Heart right ventricle (tissue), 16 donors: ENCODE measurements around the gene GMPR2. TPM values are rescaled to one million over a fixed set of nuclear protein-coding genes. Genes with fewer than 3 reads are reported as not detected.
"Not testable (repeated sequence)": the region's sequence is repeated elsewhere in the genome, so short reads cannot be mapped to it uniquely, and the experiment has no call there.

Experiments
- ATAC-seq, 8 donors: fragments of 200-7000 bp; cut with Tn5 transposase; one replicate each; pipeline ENCODE4 v1.9.1; 2020; ENCODE audit warnings: mild to moderate bottlenecking in 8 of 8, moderate library complexity in 8 of 8, moderate number of reproducible peaks in 1 of 8
- DNase-seq, 2 donors: peaks; one replicate each; pipeline ENCODE4 v3.0.0-alpha.2; 2020
- H3K27ac ChIP-seq, 10 donors: fragments of 200-600 bp; sonication (generic) in 2 of 10; one replicate each; pipeline versions ENCODE4 v1.5.0 to v1.8.0; 2020 to 2022; ENCODE audit warnings: mild to moderate bottlenecking in 3 of 10
- H3K27me3 ChIP-seq, 7 donors: fragments of 200-600 bp; one replicate each; pipeline ENCODE4 v1.8.0; 2021 to 2022; ENCODE audit warnings: mild to moderate bottlenecking in 2 of 7
- H3K36me3 ChIP-seq, 9 donors: fragments of 200-600 bp; sonication (generic) in 1 of 9; one replicate each; pipeline versions ENCODE4 v1.5.0 to v1.8.0; 2020 to 2022; ENCODE audit warnings: mild to moderate bottlenecking in 2 of 9
- H3K4me1 ChIP-seq, 9 donors: fragments of 200-600 bp; sonication (generic) in 1 of 9; one replicate each; pipeline versions ENCODE4 v1.5.0 to v1.8.0; 2020 to 2022; ENCODE audit warnings: mild to moderate bottlenecking in 4 of 9
- H3K4me3 ChIP-seq, 10 donors: fragments of 200-600 bp; sonication (generic) in 2 of 10; one replicate each; pipeline versions ENCODE4 v1.5.0 to v1.8.0; 2020 to 2022; ENCODE audit warnings: mild to moderate bottlenecking in 7 of 10, moderate library complexity in 2 of 10
- H3K9me3 ChIP-seq, 11 donors: fragments of 200-600 bp in 10 of 11; sonication (generic) in 2 of 11; one replicate each; pipeline versions ENCODE4 v1.5.0 to v1.8.0; 2013 to 2022; ENCODE audit warnings: mild to moderate bottlenecking in 2 of 11, control low read depth in 1 of 11, moderate library complexity in 1 of 11
- WGBS, 2 donors: extraction: QIAGEN DNeasy Blood & Tissue Kit; methylation state at CpG; one replicate each; pipeline ENCODE4 v1.1.7; 2013; ENCODE audit warnings: inconsistent platforms in 1 of 2; 5-methylcytosine and 5-hydroxymethylcytosine counted together
- intact Hi-C, 10 donors: fragments of 100-400 bp; cut with DNase I; formaldehyde crosslinking; loops; one replicate each; pipeline versions ENCODE4 v1.11.1 to v1.14.2; 2022
- polyA plus RNA-seq, 2 donors: library from polyadenylated mRNA; stranded (reverse); fragments of 200-250 nt; gene quantifications; one replicate each; pipeline ENCODE4 v1.2.3, GENCODE V29; 2013
- total RNA-seq, 10 donors: library from RNA; stranded (reverse); fragmentation: NEBNext Ultra II Directional in 3 of 10; extraction: Animal tissue kit (Norgen Biotek cat#: 25700) in 3 of 10; gene quantifications; one replicate each; pipeline versions ENCODE4 v1.2.1 to v1.2.4, GENCODE V29; 2021 to 2023
- TF ChIP-seq, protein P1 (sequence below), 9 donors: fragments of 200-600 bp; sonication (generic) in 2 of 9; IDR thresholded peaks; one replicate each; pipeline versions ENCODE4 v1.5.0 to v1.8.0; 2021 to 2022; ENCODE audit warnings: antibody characterized with exemption in 9 of 9, mild to moderate bottlenecking in 5 of 9, moderate library complexity in 1 of 9
- donor health status: Arrhythmogenic right ventricular cardiomyopathy.
- donor health status: ischemic (EF 13 %, LVEDD 7.1; RV severe dilation, severe dysfunction).
- donor health status: healthy with polysubstance abuse.
- donor health status: DM: no; HTN: yes; CAD: no.
- donor health status: DM: no; HTN: no; CAD: no.
- donor health status: ischemic (EF 25% LVEDD 6.9; RV normal size, moderate dysfunction).
- donor health status: ischemic (EF 25% LVEDD 5.7; RV mildly dilated, moderate dysfunction).
- donor health status: healthy.
- donor health status: DM: yes; HTN: yes; CAD: no.
- donor health status: Ischemic cardiomyopathy.
- donor health status: ischemic (EF 35%, LVEDD 5.7; RV mildly dilated, moderate dysfunction).
- donor health status: nonischemic (EF 11% LVEDD 7.7; RV severe dilation, severe dysfunction).
- donor health status: DM: yes; HTN: yes; CAD: no.
- donor health status: PGD.
- donor health status: ischemic (EF 29% LVEDD 5.4; RV normal size, mild dysfunction).
- donor health status: nonischemic (EF 23%, LVEDD 6.1; RV moderate dilation, normal function).

The GMPR2 gene
- total and polyA plus RNA-seq, 12 donors = 26.4 to 46.9 (median 32.7) TPM

- peak; percentile 85 for DNase-seq
These were observed 17.0 kb upstream of the GMPR2 start, which contains the start of gene MDP1 for GRCh38 chr14:24215495-24216344. MDP1 (minus strand) TSS chr14:24216066; CDS start chr14:24215955, 111 bp downstream.

GRCh38 chr14:24216345-24216699 lies 16.4 kb upstream of the GMPR2 start:
- TF ChIP-seq, protein P1, sequence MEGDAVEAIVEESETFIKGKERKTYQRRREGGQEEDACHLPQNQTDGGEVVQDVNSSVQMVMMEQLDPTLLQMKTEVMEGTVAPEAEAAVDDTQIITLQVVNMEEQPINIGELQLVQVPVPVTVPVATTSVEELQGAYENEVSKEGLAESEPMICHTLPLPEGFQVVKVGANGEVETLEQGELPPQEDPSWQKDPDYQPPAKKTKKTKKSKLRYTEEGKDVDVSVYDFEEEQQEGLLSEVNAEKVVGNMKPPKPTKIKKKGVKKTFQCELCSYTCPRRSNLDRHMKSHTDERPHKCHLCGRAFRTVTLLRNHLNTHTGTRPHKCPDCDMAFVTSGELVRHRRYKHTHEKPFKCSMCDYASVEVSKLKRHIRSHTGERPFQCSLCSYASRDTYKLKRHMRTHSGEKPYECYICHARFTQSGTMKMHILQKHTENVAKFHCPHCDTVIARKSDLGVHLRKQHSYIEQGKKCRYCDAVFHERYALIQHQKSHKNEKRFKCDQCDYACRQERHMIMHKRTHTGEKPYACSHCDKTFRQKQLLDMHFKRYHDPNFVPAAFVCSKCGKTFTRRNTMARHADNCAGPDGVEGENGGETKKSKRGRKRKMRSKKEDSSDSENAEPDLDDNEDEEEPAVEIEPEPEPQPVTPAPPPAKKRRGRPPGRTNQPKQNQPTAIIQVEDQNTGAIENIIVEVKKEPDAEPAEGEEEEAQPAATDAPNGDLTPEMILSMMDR (IDR thresholded peaks at IDR 0.05) = no peak
- peak overlapping the region in 9 of 10 donors; percentile 81 to 95 (median 89) for H3K27ac ChIP-seq
- no peak for DNase-seq
- intact Hi-C loops = no loop called here
- ATAC-seq = no peak
- peak overlapping the region in 7 of 10 donors; percentile 54 to 88 (median 78) for H3K4me3 ChIP-seq
- whole genome bisulfite sequencing, 2 donors = 92 to 93% methylated on average over 2 of the region's 2 CpGs
- H3K4me1 ChIP-seq = peaks cover 0 to 39% (median 26%) of the 10 kb centered on the region in 9 donors
- H3K27me3 ChIP-seq = no peaks in the 10 kb centered on the region
- H3K36me3 ChIP-seq = peaks cover 0 to 29% (median 6%) of the 10 kb centered on the region in 9 donors
- H3K9me3 ChIP-seq = no peaks in the 10 kb centered on the region

More at GRCh38 chr14:24215495-24216344, 17.0 kb upstream of the GMPR2 start, which contains the start of gene MDP1:
- peak within 1 kb of the TSS; percentile 54 to 88 (median 76) for H3K4me3 ChIP-seq
- no peaks in the 10 kb centered on the region for H3K9me3 ChIP-seq
- peaks cover 0 to 42% (median 26%) of the 10 kb centered on the region in 9 donors for H3K4me1 ChIP-seq
- intact Hi-C loops = no loop called here
- WGBS, 2 donors = 0% methylated on average over 40 of the region's 40 CpGs
- H3K36me3 ChIP-seq = peaks cover 0 to 35% (median 6%) of the 10 kb centered on the region in 9 donors
- no peaks in the 10 kb centered on the region for H3K27me3 ChIP-seq
- peak; percentile 79 to 87 (median 82) for ATAC-seq
- H3K27ac ChIP-seq = peak within 1 kb of the TSS; percentile 60 to 95 (median 88)
- TF ChIP-seq, protein P1 (IDR thresholded peaks at IDR 0.05) = peak; percentile 17 to 80 (median 68)

DNA sequence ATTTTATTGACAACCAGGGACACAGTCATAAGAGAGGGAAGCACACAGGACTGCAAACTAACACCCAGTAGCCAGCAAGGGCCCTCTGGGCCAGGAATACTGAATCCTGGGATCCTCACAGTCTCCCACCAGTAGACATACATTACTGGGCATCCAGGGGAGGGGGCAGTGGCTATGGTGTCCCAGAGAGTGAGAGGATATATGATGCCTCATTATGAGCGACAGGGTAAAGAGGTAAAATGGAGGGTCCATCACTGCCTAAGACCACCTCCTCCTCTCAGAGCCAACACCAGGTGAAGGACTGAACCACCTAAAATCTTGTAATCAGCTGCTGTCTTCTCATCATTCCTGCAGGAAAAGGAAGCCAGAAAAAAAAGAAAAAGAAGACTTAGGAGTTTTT lies 15.9 kb upstream of the GMPR2 start:
- H3K27me3 ChIP-seq, intact Hi-C loops, H3K27ac ChIP-seq, H3K9me3 ChIP-seq, DNase-seq, H3K4me3 ChIP-seq, ATAC-seq: not testable (repeated sequence)
- 94 to 98% methylated on average over 1 of the region's 1 CpG for WGBS, 2 donors
- H3K4me1 ChIP-seq = peaks cover 0 to 37% (median 26%) of the 10 kb centered on the region in 9 donors
- peaks cover 0 to 26% (median 6%) of the 10 kb centered on the region in 9 donors for H3K36me3 ChIP-seq

- TF ChIP-seq, protein P1 (IDR thresholded peaks at IDR 0.05) = no peak
- Histone ChIP-seq H3K27me3 (no peaks in the 10 kb centered on the region), H3K36me3 (peaks cover 0 to 26% (median 6%) of the 10 kb centered on the region in 9 donors), H3K4me3 (no peak overlapping the region), H3K9me3 (no peaks in the 10 kb centered on the region), H3K4me1 (peaks cover 0 to 24% (median 15%) of the 10 kb centered on the region in 9 donors), H3K27ac (no peak overlapping the region)
- intact Hi-C loops = no loop called here
- no peak for DNase-seq
- no peak for ATAC-seq
- 94% methylated on average over 4 of the region's 4 CpGs for WGBS, 2 donors
These were observed 13.6 kb upstream of the GMPR2 start for GRCh38 chr14:24219080-24219479.
